Epithelial cell of proximal tubule (primary cell): ENCODE data around the gene C4A. TPM values are rescaled to one million over a fixed set of nuclear protein-coding genes. Genes with fewer than 3 reads are reported as not detected.

Source experiments
- DNase-seq: peaks from one replicate; pipeline ENCODE4 v3.0.0-alpha.2; 2011; ENCODE audit warnings: low read depth
- H3K4me3 ChIP-seq: 2 replicates; pipeline ENCODE4 v1.5.1; 2011; ENCODE audit warnings: low read depth, mild to moderate bottlenecking, low read length
- CTCF ChIP-seq: conservative IDR thresholded peaks from 2 replicates; pipeline ENCODE4 v1.5.1; 2012; ENCODE audit warnings: low read depth, mild to moderate bottlenecking, low read length
- total RNA-seq: library from RNA; depleted of rRNA; stranded (reverse); fragments of >200 nt; gene quantifications from 2 replicates; pipeline ENCODE4 v1.2.3, GENCODE V29; 2015

Gene C4A
- total RNA-seq, 1 donor from 2014 or later = 1.6 TPM

DNA sequence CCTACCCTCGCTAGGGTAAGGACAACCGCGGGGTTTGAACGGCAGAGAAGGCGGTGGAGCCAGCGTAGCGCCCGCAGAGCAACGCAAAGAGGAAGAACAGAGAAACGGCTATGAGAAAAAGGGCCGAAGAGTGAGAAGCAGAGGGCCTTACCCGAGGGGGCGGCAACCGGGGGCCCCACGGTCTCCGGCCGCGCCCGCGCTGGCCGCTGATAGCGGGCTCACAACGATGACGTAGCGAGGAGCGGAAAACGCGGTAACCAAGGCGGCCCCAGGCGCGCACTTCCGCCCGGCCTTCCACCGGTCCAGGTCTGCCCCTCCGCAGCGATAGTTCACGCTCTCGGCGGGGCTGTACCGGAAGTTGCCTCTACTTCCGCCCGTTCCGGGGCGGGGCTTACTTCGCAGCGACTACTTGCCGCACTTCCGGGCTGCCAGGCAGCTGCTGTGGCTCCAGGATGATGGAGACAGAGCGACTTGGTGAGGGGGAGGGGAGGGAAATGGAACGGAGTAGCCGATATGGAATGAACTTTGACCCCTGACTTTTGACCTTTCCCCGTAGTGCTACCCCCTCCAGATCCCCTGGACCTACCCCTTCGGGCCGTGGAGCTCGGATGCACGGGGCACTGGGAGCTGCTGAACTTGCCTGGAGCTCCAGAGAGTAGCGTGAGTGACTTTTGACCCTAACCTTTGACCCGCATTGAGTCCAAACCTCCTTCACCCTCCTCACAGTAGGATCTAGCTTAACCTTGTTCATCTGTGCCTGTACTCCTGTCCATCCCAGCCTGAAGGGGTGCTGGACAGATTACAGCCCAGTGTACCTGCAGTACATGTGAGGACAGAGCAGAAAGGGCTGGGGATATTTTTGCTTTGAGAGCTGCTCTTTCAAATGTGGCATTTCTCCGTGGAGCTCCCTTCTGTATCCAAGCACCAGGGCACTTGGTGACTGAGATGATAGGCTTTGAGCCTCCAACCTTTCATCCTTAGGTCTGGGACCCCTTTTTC, 22.8 kb upstream of the C4A start, which contains the start of the genes NELFE and SKIC2:
NELFE (minus strand) TSS at position 231 of the 999 bp plus-strand sequence. CDS start 525 bp downstream, outside the sequence.
SKIC2 (plus strand) TSS at position 435 of the 999 bp plus-strand sequence; CDS start at position 453, 18 bp downstream.
- H3K4me3 ChIP-seq = peak within 1 kb of the TSS; percentile 88
- DNase-seq = peak; percentile 66
- no peak for TF ChIP-seq CTCF

- no peak overlapping the region for H3K4me3 ChIP-seq
- no peak for DNase-seq
- TF ChIP-seq CTCF = no peak
Measured at GRCh38 chr6:31961616-31962015, 20.2 kb upstream of the C4A start.

DNA sequence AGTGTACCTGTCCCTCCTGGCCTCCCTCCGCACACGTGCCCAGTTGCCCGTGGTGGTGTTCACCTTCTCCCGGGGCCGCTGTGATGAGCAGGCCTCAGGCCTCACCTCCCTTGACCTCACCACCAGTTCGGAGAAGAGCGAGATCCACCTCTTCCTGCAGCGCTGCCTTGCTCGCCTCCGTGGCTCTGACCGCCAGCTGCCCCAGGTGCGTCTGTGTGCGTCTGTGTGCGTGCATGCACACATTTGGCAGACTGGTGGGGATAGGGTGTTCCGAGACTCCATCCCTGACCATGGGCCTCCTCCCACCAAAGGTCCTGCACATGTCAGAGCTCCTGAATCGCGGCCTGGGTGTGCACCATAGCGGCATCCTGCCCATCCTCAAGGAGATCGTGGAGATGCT, 17.9 kb upstream of the C4A start:
- TF ChIP-seq CTCF = no peak
- DNase-seq = no peak
- no peak overlapping the region for H3K4me3 ChIP-seq

GRCh38 chr6:31965700-31966099, 16.2 kb upstream of the C4A start:
- no peak overlapping the region for H3K4me3 ChIP-seq
- no peak for TF ChIP-seq CTCF

DNA sequence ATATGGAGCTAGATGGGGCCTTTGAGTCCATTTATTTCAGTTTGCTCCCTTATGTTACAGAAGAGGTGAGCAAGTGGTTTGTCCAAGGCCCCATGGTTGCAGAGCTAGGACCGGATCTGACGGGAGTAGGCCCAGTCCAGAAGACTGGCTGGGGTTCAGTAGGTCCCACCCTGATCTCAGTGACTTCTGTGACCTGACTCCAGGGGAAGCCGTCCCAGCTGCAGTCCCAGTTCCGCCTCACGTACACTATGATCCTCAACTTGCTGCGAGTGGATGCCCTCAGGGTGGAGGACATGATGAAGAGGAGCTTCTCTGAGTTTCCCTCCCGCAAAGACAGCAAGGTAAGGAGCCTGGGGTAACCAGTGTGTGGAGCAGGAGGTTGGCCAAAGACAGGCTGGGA, 15.4 kb upstream of the C4A start:
- no peak for DNase-seq
- TF ChIP-seq CTCF = no peak
- H3K4me3 ChIP-seq = no peak overlapping the region

More at GRCh38 chr6:31965700-31966099, 16.2 kb upstream of the C4A start:
- no peak for DNase-seq

DNA sequence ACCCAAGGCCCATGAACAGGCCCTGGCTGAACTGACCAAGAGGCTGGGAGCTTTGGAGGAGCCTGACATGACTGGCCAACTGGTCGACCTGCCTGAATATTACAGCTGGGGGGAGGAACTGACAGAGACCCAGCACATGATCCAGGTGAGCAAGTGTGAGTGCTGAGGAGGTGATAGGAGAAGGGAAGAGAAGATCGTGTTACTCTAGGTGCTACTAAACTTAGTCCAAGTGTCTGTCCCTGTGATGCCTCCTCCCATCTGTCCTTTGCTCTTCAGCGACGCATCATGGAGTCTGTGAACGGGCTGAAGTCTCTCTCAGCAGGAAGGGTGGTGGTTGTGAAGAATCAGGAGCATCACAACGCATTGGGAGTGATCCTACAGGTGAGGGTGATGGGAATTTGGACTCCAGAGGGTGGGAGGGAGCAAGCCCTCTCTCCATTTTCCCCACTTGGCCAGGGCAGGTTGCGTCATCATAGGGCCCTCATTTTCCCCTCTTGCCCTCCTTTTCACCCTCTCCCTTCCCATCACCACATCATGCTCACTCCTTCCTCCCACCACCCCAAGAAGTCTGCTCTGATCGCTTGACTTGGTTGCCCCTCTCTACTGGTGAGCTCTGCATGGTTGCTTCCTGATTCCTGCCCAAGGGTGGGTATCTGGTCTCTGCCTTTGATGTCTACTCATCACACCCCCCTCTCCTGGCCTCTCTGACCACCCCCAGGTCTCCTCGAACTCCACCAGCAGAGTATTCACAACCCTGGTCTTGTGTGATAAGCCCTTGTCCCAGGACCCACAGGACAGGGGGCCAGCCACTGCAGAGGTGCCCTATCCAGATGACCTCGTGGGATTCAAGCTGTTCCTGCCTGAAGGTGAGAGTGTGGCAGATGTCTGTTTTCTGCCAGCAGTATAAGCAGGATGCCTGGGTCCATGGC, 14.6 kb upstream of the C4A start:
- H3K4me3 ChIP-seq = no peak overlapping the region
- TF ChIP-seq CTCF = no peak
- DNase-seq = no peak
